NCI-H2227 treated with DMSO at 0.1 percent for 48 hours (cell line): ENCODE measurements around the gene IL10.

ENCODE experiments used
- DNase-seq: peaks from one replicate; lab custom pipeline; 2025; lab: John Stamatoyannopoulos, UW

IL10 gene

DNA sequence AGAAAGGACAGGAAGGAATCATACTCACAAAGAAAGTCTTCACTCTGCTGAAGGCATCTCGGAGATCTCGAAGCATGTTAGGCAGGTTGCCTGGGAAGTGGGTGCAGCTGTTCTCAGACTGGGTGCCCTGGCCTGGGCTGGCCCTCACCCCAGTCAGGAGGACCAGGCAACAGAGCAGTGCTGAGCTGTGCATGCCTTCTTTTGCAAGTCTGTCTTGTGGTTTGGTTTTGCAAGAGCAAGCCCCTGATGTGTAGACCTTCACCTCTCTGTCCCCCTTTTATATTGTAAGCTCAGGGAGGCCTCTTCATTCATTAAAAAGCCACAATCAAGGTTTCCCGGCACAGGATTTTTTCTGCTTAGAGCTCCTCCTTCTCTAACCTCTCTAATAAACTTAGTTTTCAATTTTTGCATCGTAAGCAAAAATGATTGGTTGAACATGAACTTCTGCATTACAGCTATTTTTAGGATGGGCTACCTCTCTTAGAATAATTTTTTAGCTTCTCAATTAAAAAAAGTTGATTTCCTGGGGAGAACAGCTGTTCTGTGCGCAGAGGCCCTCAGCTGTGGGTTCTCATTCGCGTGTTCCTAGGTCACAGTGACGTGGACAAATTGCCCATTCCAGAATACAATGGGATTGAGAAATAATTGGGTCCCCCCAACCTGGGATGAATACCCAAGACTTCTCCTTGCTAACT lies at the start of gene IL10:
IL10 (minus strand) TSS at position 252 of the 695 bp plus-strand sequence; CDS start at position 193, 59 bp downstream.
- no peak for DNase-seq

DNA sequence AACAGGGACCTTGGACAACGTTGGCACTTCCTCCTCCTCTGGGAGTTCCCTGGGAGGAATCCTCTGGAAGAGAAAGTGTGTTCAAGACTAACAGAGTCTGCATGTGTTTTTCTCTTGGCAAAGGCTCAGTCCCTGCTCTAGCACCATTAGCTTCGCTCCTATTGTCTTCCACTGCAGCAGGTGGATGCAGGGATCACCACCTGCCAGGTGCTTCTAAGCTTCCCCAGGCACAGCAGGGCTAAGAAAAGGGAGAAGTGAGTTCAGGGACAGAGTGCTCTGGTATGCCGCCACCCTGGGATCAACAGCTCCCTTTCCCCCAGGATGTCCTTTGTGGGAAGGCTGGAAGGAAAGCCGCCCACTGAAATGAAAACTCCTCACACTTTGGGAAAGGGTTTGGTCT lies 49.2 kb upstream of the IL10 start:
- DNase-seq, result no peak

DNA sequence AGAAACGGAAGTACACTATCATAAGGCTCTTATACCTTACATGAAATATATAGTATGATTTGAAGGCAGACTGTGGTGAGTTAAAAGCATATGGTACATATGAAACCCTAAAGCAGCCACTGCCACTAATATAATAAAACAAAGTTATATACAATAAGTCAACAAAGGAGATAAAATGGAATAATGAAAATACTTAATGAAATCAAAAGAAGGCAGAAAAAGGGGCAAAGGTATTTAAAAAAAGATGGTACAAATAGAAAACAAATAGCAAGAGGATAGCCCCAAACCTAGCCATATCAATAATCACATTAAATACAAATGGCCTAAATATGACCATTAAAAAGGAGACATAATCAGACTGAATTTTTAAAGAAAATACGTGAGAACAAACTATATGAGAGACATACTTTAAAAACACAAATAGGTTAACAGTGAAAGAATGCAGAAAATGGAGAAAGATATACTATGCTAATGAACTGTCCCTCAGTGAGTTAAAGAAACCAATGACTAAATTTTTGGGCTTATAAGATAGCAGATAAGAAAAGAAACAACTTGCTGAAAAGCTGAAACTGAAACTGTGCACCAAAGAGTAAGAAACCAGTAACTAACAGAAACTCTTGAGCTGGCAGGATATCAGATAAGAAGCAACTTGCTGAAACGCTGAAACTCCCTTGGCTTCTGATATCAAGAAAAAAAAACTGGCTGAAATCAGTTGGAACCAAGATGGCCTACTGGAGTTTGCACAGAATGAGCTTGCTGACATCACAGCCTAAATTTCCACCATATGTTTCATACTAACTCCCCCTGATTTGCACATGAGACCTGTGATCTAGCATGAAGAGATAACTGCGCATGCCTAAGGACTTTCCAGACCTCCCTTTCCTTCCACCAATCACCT lies 44.3 kb upstream of the IL10 start:
- no peak for DNase-seq

DNA sequence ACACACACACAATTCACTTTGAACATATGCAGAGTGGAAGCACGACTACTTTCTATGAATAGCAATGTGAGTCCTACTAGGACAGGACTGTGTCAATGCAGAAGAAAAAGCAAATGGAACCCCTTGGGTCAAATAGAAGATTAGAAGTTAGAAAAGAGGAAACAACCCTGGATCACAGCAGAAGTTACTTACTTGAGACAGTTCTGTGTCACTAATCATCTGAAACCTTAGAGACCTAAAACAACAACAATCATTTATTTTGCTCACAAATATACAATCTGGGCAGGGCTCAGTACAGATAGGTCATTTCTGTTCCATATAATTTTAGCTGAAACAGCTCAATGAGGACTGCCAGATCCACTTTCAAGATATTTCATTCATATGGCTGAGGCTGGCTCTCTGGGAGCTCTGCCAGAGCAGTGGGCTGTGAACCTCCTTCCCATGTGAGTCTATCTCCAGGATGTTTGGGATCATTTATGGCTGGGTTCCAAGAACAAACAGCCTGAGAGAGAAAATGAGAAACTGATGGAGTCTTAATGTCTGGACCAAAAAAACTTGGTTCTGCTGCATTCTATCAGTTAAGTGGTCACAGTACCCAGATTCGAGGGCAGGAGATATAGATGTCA lies 42.5 kb upstream of the IL10 start:
- DNase-seq, result no peak

DNA sequence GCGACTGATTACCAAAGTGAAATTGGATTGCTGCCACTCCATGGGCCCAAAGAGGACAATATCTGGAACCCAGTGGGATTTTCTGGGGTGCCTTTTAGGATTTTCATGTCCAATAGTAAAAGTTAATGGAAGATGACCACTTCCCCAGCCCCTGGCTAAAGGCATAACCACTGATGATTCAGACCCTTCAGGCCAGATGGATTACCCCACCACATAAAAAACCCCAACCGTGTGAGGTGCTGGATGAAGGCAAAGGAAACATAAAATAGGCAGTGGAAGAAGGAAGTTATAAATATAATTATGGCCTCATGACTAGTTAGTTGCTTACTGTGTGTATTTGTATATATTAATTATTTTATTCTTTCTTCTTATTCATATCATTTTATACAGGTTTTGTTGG lies 40.2 kb upstream of the IL10 start:
- DNase-seq, result no peak

DNA sequence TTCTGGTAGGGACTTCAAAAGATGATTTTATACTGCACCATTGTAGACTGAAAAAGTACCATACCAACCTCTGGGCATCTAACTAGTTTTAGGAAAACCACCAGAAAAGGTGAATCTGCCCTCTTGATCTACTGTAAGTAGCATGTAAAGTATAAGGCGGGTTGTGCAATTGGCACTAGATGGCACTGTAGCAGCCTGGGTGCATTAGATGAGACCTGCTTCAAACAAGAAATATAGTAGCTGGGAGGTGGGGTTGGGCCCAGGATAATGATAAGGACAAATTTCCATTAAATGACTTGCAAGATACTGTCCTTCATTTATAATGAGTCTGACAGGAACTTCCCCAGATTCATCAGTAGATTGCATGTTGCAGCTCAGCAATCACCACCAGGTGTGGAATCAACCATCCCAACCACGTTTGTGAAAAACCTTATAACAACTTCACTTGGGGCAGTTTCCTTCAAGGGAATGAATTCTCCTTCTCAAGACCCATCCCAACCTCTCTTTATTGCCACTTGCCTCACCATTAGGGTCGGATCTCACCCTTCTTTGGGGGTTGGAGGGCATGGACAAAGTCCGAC lies 37.3 kb upstream of the IL10 start:
- DNase-seq, result no peak

DNA sequence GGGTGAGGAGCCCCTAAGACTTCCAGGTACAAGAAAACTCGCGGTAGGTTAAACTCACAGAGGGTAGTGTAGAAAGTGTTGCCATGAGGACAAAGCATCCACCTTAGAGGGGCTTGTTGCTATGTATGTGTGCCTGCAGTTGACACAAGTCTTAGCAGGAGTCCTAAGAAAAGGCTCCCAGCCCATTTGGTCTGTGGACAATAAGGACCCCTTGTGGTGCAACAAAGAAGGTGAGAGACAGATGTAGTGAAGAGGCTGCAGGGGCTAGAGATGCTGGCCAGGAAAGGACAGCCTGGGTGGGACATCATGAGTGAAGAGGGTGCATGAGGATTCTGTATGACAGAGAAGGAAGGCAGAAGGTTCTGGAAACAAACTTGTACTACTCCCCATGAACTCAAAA lies 36.3 kb upstream of the IL10 start:
- DNase-seq, result no peak

DNA sequence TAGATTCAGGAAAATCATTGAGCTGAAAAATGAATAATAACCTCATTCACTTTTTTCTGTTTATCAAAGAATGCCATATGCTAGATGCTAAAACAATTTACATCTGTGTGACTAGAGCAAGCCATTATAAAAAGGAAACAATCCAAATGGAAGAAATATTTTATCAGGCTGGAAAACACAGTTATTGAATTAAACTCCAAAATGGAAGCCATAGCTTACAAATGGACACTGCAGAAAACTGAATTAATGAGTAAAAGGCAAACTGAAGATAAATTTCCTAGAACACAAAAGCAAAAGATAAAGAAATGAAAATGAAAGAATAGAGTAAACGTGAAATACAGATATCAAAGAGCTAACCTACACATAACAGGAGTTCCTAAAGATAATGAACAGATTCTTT lies 33.1 kb upstream of the IL10 start:
- no peak for DNase-seq

DNA sequence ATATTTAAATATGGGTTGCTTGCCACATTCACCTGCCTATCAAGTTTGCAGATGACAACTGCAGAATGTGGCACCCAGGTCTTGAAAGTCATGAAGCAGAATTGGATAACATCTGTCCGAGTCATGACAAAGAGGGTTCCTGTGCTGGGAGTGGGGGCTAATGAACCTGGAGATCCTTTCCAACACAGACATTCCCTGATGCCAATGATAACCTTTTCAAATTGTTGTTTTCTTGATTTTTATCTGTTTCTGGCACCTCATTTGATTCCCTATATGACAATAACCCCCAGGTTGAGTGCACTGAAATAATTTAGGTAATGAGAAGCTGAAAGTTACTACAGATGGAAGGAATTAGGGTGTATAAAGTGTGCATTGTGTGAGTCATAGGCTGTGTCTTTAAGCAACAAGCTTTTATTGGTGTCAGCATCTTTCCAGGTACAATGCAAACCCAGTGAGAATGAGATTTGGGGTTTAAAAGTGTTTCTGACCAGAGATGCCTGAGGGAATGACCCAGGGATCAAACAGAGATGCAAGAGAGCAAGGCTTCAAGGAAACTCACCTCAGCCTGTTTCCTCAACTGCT lies 32.0 kb upstream of the IL10 start:
- DNase-seq, result no peak

DNA sequence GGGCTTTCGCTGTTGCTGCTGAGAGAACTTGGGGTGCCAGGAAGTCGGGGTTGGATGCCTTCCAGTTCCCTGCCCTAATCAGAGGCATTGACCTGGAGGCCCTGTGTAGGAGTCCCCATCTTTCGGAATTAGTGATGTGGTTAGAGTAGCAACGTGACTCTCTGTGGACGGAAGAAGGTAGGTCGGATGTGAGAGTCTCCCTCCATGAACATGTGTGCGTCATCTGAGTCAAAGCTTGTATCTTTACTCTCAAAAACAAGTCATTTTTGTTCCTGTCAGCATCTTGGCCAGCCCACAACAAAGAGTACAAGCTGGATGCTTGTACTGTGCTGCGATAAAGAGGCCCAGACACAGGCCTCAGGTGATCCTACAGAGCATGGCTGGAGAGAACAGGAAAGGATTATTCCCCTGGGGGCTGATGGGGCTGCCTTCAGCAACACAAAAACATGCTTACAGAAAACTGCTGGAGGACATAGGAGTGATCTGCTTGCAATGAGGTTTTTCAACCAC lies 31.0 kb upstream of the IL10 start:
- no peak for DNase-seq

DNA sequence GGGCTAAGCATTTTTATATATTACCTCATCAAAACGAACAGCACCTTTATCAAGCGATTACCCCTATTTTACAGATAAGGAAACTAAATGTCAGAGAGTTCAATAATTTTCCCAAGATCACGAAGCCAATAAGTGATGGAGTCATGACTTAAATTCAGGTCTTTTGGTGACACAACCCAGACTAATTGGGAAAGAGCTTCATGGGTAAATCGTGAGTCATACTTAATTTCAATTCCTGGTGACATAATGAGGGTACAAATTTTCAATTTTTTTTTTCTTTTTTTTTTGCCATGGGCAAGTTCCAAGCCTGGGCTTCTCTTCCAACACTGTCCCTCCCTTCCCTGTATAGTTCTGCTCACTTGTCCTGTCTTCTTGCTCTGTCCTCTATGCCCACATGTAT lies 30.1 kb upstream of the IL10 start:
- no peak for DNase-seq

DNA sequence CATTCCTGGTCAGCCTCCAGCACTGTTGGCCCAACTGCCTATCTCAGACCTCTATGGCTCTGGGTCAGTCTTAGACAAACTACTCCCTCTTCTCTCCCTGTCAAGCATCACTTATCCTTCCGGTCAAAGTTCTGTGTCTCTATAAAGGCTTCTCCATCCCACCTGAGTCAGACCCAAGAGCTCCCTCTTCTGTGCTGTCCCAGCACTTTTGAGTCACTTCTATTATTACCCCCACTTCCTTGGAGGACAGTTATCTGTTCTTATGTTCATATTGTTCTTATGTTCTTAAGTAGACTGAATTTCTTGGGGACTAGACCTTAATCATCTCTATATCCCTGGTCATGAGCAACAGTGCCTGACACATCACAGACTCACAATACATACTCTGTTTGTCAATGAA lies 29.2 kb upstream of the IL10 start:
- DNase-seq, result no peak

DNA sequence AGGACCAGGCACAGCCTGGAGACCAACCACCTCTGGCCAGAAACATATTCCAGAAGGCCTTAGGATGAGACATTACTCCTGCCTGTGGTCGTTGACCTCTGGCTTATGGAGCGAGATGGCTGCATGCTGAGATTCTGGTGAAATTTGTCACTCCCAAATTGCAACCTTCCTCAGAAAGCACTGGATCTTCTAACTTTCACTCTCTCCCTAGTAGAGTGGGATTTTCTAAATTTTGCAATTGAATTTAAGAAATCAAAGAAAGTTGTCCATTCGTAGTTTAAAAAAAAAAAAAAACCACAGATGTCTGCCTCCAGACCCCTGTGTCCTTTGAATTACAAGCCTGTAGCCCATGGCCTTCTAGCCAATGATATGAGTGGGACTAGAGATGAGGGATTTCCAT lies 28.6 kb upstream of the IL10 start:
- no peak for DNase-seq

DNA sequence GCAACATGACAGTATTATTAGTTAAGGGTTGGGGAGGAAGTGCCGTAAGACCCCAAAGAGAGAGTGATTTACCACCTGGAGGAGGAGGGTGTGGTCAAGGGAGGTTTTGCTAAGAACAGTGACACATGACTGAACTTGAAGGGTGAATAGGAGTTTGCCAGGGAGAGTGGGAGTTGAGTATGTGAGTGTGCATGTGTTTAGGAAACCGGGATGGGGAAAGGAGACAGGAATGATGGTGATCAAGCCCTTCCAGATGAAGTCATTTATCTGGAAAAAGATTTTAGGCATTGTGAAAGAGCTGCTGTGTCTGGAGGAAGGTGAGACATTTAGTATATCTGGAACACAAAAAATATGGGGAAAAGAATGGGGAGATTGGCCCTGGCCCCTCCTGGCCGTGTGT lies 28.1 kb upstream of the IL10 start:
- no peak for DNase-seq

DNA sequence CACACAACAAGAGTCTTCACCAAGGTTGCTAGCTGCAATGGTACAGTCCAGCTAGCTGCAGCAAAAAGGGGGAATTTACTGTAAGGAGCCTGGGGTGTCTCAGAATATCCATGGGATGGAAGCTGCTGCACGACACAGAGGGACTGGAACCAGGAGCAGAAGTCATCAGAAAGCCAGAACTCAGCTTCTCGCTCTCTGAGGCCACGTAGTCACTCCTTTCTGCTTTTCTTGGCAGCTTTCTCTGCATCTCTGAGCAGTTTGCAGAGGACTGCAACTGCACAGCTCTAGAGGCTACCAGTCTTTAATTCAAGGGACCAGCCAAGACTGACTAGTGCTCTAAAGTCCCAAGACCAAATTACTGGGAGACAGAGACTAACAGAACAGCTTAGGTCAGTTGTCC lies 27.0 kb upstream of the IL10 start:
- DNase-seq, result no peak

DNA sequence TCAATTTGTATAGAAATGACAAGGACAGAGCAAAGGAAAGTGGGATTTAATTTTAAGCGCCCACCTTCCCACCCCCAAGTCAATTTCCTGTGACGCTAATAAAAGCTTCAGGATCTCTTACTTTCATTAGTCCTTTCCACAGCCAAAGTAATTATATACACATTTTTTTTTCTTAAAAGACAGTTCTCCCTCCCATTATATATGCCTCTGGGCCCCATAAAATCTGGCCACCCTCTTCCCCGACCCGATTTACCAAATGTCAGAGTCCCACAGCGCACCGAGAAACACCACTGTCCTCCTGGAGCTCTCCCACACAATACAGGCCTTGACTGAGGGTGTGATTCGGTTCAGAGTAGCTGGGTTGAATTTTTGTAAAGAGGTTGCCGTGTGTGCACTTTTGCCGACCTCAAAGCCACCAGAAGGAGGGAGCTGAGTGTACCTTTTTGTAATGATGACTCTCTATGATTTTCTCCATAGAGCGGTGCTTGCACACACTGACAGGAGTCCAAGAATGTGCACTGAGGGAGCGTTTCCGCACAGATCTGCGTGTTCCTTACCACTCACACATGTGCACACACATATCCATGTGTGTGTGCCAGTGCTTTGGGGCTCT lies 26.2 kb upstream of the IL10 start:
- DNase-seq, result no peak

DNA sequence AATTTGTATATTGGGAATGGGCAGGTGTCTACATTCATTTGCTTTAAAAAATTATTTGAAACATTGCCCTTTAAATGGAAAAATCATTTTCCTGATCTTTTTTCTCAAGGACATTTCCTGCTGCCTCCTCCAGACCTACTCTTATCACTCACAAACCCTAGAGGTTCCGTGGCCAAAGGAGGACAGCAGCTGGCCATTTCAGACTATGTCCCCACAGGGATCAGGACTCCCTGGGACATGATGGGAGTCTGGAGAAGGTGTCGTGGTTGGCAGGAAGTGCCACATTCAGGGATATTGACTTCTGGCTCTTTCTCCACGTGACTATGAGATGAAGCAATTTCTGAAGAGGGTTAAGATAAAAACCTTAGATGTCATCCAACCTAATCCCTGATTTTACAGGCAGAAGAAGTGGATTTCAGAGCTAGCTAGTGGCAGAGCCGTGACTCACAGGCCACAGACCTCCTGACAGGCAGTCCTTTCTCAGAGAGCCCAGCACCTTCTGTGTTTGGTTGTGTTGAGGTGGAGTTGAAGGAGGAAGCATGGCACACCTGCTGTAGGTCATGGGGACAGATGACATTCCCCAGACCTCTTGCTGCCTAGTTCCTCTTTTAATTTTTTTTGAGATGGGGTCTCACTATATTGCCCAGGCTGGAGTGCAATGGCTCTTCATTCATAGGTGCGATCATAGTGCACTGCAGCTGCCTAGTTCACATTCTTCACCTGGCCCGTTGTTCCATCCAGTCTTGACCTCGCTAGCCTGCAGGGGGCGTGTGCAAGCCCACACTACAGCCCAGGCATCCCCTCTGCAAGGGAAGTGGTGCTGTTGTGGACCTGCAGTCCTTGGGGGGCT lies 25.5 kb upstream of the IL10 start:
- no peak for DNase-seq

DNA sequence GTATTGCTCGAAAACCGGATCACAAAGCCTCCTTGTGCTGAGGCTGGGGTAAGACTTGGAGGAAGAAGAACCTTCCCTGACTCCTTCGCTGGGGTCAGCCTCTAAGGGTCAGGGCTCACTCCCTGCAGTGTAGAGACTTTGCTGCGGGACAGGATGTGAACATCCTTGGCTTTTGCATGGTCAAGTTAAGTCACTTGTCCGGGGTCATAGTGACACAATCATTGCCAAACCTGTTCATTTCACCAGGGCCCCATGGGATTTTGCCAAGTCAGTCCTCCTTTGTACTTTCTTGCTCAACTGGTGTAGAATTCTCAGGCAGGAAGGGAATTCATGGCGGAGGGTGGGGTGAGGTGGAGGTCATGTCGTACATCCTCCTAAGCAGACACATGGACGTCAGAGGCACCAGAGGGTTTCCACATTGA lies 24.7 kb upstream of the IL10 start:
- DNase-seq, result no peak

DNA sequence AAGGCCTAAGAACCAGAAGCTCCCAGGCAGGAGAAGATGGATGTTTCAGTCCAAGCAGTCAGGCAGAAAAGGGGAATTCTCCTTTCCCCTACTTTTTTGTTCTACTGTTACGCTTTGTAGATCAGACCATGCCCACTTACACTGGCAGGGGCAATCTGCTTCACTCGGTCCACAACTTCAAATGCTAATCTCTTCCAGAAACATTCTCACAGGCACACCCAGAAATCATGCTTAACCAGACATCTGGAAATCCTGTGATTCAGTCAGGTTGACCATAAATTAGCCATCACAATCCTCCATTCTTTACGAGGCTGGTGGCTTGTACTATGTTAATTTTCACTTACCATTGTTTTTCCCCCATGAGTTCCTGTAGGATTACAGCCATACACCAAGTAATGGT lies 23.8 kb upstream of the IL10 start:
- DNase-seq, result no peak

DNA sequence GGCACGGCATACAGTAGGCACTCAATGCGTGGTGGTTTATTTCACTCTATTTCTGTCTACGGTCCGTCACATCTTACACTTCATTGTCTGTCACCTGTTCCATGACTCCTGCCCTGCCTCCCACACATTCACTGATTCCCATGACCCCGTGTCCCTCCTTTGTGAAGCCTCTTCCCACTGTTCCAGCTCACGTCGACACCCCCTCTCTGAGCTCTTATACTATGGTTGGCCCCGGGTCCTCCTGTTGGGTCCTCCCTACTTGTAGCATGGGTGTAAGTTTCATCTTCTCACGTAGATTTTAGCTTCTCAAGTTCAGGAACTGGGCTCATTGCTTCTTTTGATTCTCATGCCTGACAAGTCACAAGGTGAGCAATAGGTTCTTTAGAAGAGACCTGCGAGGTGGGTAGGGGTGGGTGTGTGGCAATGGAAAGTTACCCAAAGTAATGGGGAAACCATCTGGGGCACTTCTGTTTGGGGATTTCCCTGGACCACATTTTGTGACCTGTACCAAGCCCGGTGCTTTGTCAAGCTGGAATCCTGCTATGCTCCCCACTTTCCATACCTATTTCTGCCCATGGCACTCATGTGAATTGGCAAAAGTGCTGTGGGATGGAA lies 22.1 kb upstream of the IL10 start:
- no peak for DNase-seq
